Right lobe of liver (tissue), 4 donors: ENCODE results near the gene RADIL.

Experiments used
- POLR2A ChIP-seq: fragments of 450-650 bp; IDR thresholded peaks from one replicate; pipeline ENCODE4 v1.6.1; 2017; ENCODE audit warnings: antibody characterized with exemption, mild to moderate bottlenecking
- TF ChIP-seq, protein P1 (sequence below), 4 donors: fragments of 200-600 bp in 3 of 4; fragments of 450-650 bp in 1 of 4; IDR thresholded peaks; one replicate each; pipeline versions ENCODE4 v1.5.1 to v1.8.0; 2016 to 2022; ENCODE audit warnings: antibody characterized with exemption in 4 of 4, mild to moderate bottlenecking in 2 of 4
- donor health status: DM: no; HTN: no; CAD: no.
- donor health status: DM: no; HTN: no; CAD: no.
- donor health status: DM: no; HTN: yes; CAD: no.

- TF ChIP-seq, protein P1, sequence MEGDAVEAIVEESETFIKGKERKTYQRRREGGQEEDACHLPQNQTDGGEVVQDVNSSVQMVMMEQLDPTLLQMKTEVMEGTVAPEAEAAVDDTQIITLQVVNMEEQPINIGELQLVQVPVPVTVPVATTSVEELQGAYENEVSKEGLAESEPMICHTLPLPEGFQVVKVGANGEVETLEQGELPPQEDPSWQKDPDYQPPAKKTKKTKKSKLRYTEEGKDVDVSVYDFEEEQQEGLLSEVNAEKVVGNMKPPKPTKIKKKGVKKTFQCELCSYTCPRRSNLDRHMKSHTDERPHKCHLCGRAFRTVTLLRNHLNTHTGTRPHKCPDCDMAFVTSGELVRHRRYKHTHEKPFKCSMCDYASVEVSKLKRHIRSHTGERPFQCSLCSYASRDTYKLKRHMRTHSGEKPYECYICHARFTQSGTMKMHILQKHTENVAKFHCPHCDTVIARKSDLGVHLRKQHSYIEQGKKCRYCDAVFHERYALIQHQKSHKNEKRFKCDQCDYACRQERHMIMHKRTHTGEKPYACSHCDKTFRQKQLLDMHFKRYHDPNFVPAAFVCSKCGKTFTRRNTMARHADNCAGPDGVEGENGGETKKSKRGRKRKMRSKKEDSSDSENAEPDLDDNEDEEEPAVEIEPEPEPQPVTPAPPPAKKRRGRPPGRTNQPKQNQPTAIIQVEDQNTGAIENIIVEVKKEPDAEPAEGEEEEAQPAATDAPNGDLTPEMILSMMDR (IDR thresholded peaks at IDR 0.05) = no peak
- no peak for TF ChIP-seq POLR2A
These were observed 11.0 kb upstream of the RADIL start for GRCh38 chr7:4894482-4894881.
